HepG2 (cell line): ENCODE data around the gene RNH1. TPM values are rescaled to one million over a fixed set of nuclear protein-coding genes. Genes with fewer than 3 reads are reported as not detected.

Experiments used
- CC2D1A ChIP-seq: sonication (generic); formaldehyde crosslinking; IDR thresholded peaks from 2 replicates; pipeline ENCODE4 v1.8.1; 2023; ENCODE audit warnings: mild to moderate bottlenecking, missing genetic modification reagents
- HHEX ChIP-seq: IDR thresholded peaks from 2 replicates; pipeline ENCODE4 v1.6.1; 2016; ENCODE audit warnings: control low read depth
- HMG20B ChIP-seq: conservative IDR thresholded peaks from 2 replicates; pipeline ENCODE4 v1.6.1; 2016; ENCODE audit warnings: missing genetic modification reagents, missing compliant biosample characterization
- HNF1B ChIP-seq: sonication (generic); formaldehyde crosslinking; IDR thresholded peaks from 2 replicates; pipeline ENCODE4 v1.5.1; 2020; ENCODE audit warnings: mild to moderate bottlenecking, moderate library complexity, missing genetic modification reagents
- TCF12 ChIP-seq, 2 experiments: fragments of 450-650 bp in 1 of 2; sonication (generic) in 1 of 2; formaldehyde crosslinking in 1 of 2; IDR thresholded peaks; 2 replicates each; pipeline versions ENCODE4 v1.6.1 to v1.8.0; 2017 to 2022; ENCODE audit warnings: antibody characterized with exemption in 1 of 2, mild to moderate bottlenecking in 1 of 2, missing genetic modification reagents in 1 of 2, moderate library complexity in 1 of 2
- ZNF20 ChIP-seq: sonication (generic); formaldehyde crosslinking; IDR thresholded peaks from 2 replicates; pipeline ENCODE4 v1.4.0; 2020; ENCODE audit warnings: mild to moderate bottlenecking, moderate library complexity, missing genetic modification reagents
- ZNF280B ChIP-seq: sonication (generic); formaldehyde crosslinking; IDR thresholded peaks from 2 replicates; pipeline ENCODE4 v1.5.0; 2020; ENCODE audit warnings: missing genetic modification reagents, mild to moderate bottlenecking, borderline replicate concordance
- ZNF556 ChIP-seq: sonication (generic); formaldehyde crosslinking; IDR thresholded peaks from 2 replicates; pipeline ENCODE4 v1.4.0; 2020; ENCODE audit warnings: mild to moderate bottlenecking, missing genetic modification reagents, borderline replicate concordance
- ZNF678 ChIP-seq: sonication (generic); formaldehyde crosslinking; IDR thresholded peaks from 2 replicates; pipeline ENCODE4 v1.4.0; 2020; ENCODE audit warnings: mild to moderate bottlenecking, missing genetic modification reagents
- ZNF777 ChIP-seq: sonication (generic); formaldehyde crosslinking; IDR thresholded peaks from 2 replicates; pipeline ENCODE4 v1.4.0; 2020; ENCODE audit warnings: missing genetic modification reagents
- ZNF792 ChIP-seq: IDR thresholded peaks from 2 replicates; pipeline ENCODE4 v1.6.1; 2016
- ZNF839 ChIP-seq: sonication (generic); formaldehyde crosslinking; IDR thresholded peaks from 2 replicates; pipeline ENCODE4 v1.4.0; 2020; ENCODE audit warnings: missing genetic modification reagents, mild to moderate bottlenecking, borderline replicate concordance
- polyA plus RNA-seq, 8 experiments: library from polyadenylated mRNA; depleted of rRNA in 3 of 8; stranded (reverse) in 7 of 8; unstranded in 1 of 8; fragments of >200 nt; fragmentation: Illumina TruSeq in 4 of 8; extraction: Trizol in 4 of 8; gene quantifications; 2 replicates each; pipeline versions ENCODE4 v1.2.1 to v1.2.3, GENCODE V29; 2011 to 2016; ENCODE audit warnings: low read depth in 4 of 8, missing spikeins in 1 of 8, mixed read lengths in 1 of 8; ENCODE audit not compliant: insufficient read depth in 1 of 8
- total RNA-seq, 5 experiments: library from RNA; depleted of rRNA; stranded (reverse); fragments of >200 nt; fragmentation: Illumina TruSeq; extraction: Trizol; gene quantifications; 2 replicates each; pipeline ENCODE4 v1.2.3, GENCODE V29; 2016; ENCODE audit warnings: low read depth in 1 of 5
- TF ChIP-seq, protein P1 (sequence below): sonication (generic); formaldehyde crosslinking; IDR thresholded peaks from 2 replicates; pipeline ENCODE4 v1.5.1; 2020; ENCODE audit warnings: missing genetic modification reagents, mild to moderate bottlenecking, borderline replicate concordance
- TF ChIP-seq, protein P2 (sequence below): sonication (generic); formaldehyde crosslinking; IDR thresholded peaks from 2 replicates; pipeline ENCODE4 v1.4.0; 2020; ENCODE audit warnings: low read depth, missing genetic modification reagents

RNH1 gene
- total and polyA plus RNA-seq, 2 of the 13 experiments (the other 11 are each of a cell fraction or from before 2014, with no cell fraction given), result 36.0 to 74.1 TPM

- TF ChIP-seq ZNF556 (CRISPR knock-in tag), result no peak
- TF ChIP-seq HHEX (CRISPR knock-in tag), result no peak
- no peak for TF ChIP-seq ZNF777 (CRISPR knock-in tag)
- no peak for TF ChIP-seq HMG20B (CRISPR knock-in tag)
- TF ChIP-seq ZNF792 (CRISPR knock-in tag), result 0 out of 2 replicates have a peak, but pooled peaks have one; percentile 8
- 0 out of 2 replicates have a peak, but pooled peaks have one; percentile 27 for TF ChIP-seq ZNF839
- TF ChIP-seq HNF1B (CRISPR knock-in tag), result peak; percentile 49; the same call in 1 of the 2 replicates
- TF ChIP-seq CC2D1A (CRISPR knock-in tag), result no peak
- TF ChIP-seq ZNF20, result no peak
- no peak for TF ChIP-seq TCF12 (IDR thresholded peaks at IDR 0.05)
- TF ChIP-seq TCF12 (CRISPR knock-in tag; IDR thresholded peaks at IDR 0.05), result no peak
- TF ChIP-seq, protein P1, sequence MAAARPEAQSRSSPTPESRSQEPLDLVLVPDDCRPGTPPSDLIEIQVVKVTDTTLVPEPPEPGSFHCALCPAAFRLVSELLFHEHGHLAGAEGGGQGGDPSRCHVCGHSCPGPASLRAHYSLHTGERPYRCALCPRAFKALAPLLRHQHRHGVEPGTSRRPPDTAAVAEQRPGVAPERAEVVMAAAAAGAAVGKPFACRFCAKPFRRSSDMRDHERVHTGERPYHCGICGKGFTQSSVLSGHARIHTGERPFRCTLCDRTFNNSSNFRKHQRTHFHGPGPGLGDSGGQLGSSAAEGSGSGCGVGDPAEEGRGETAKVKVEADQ (CRISPR knock-in tag), result no peak; the same call in 1 of the 2 replicates
- TF ChIP-seq ZNF678 (CRISPR knock-in tag), result no peak
- TF ChIP-seq ZNF280B, result no peak
- TF ChIP-seq, protein P2, sequence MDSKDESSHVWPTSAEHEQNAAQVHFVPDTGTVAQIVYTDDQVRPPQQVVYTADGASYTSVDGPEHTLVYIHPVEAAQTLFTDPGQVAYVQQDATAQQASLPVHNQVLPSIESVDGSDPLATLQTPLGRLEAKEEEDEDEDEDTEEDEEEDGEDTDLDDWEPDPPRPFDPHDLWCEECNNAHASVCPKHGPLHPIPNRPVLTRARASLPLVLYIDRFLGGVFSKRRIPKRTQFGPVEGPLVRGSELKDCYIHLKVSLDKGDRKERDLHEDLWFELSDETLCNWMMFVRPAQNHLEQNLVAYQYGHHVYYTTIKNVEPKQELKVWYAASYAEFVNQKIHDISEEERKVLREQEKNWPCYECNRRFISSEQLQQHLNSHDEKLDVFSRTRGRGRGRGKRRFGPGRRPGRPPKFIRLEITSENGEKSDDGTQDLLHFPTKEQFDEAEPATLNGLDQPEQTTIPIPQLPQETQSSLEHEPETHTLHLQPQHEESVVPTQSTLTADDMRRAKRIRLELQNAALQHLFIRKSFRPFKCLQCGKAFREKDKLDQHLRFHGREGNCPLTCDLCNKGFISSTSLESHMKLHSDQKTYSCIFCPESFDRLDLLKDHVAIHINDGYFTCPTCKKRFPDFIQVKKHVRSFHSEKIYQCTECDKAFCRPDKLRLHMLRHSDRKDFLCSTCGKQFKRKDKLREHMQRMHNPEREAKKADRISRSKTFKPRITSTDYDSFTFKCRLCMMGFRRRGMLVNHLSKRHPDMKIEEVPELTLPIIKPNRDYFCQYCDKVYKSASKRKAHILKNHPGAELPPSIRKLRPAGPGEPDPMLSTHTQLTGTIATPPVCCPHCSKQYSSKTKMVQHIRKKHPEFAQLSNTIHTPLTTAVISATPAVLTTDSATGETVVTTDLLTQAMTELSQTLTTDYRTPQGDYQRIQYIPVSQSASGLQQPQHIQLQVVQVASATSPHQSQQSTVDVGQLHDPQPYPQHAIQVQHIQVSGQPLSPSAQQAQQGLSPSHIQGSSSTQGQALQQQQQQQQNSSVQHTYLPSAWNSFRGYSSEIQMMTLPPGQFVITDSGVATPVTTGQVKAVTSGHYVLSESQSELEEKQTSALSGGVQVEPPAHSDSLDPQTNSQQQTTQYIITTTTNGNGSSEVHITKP (CRISPR knock-in tag), result no peak
Measured at GRCh38 chr11:445765-446588, 61.1 kb downstream of the RNH1 start (continued).
